IMR-90 (cell line): ENCODE data around the gene CBL. TPM values are rescaled to one million over a fixed set of nuclear protein-coding genes. Genes with fewer than 3 reads are reported as not detected.

Experiments used
- ATAC-seq: fragments of 200-7000 bp; cut with Tn5 transposase; 2 replicates; pipeline ENCODE4 v1.9.1; 2020; ENCODE audit warnings: low read depth, mild to moderate bottlenecking, moderate library complexity
- BruUV-seq: library from RNA; stranded (reverse); fragments of 400-500 nt; replicated peaks from 2 replicates; lab custom pipeline; 2021; lab: Mats Ljungman, UMichigan
- CTCF ChIA-PET: fragments of 300-600 bp; formaldehyde crosslinking; extraction: SDS; loops from one replicate; lab custom pipeline; 2021; ENCODE audit warnings: antibody characterized with exemption; lab: Yijun Ruan, JAX
- POLR2A ChIA-PET: fragments of 300-600 bp; sonication (Branson Sonifier 250); formaldehyde crosslinking; loops from one replicate; lab custom pipeline; 2022; ENCODE audit warnings: antibody characterized with exemption; ENCODE audit not compliant: unreplicated experiment; lab: Charles Lee
- DNase-seq: peaks from one replicate; pipeline ENCODE4 v3.0.0; 2013
- H2AFZ ChIP-seq: replicated peaks from 2 replicates; pipeline ENCODE3; 2013; ENCODE audit warnings: low read length, mild to moderate bottlenecking; ENCODE audit not compliant: poor library complexity
- H2AK5ac ChIP-seq: 2 replicates; pipeline ENCODE4 v1.6.1; 2013; ENCODE audit warnings: low read depth, low read length, inconsistent platforms
- H2AK9ac ChIP-seq: replicated peaks from 2 replicates; pipeline ENCODE3; 2013; ENCODE audit warnings: mild to moderate bottlenecking, low read depth, low read length, moderate library complexity; ENCODE audit not compliant: poor library complexity
- H2BK120ac ChIP-seq: 2 replicates; pipeline ENCODE4 v1.6.1; 2013; ENCODE audit warnings: low read depth, low read length, inconsistent platforms
- H2BK15ac ChIP-seq: 3 replicates; pipeline ENCODE4 v1.6.1; 2013; ENCODE audit warnings: low read depth, low read length, inconsistent platforms
- H2BK20ac ChIP-seq: 2 replicates; pipeline ENCODE4 v1.6.1; 2013; ENCODE audit warnings: low read depth, mild to moderate bottlenecking, inconsistent platforms, low read length, moderate library complexity
- H2BK5ac ChIP-seq: 2 replicates; pipeline ENCODE4 v1.6.1; 2013; ENCODE audit warnings: mild to moderate bottlenecking, low read depth, low read length, inconsistent platforms; ENCODE audit not compliant: poor library complexity, severe bottlenecking
- H3K14ac ChIP-seq: replicated peaks from 2 replicates; pipeline ENCODE4 v1.6.1; 2013; ENCODE audit warnings: low read depth, low read length, inconsistent platforms
- H3K18ac ChIP-seq: 2 replicates; pipeline ENCODE4 v1.6.1; 2013; ENCODE audit warnings: low read depth, low read length, control low read depth
- H3K23ac ChIP-seq: 2 replicates; pipeline ENCODE4 v1.6.1; 2013; ENCODE audit warnings: low read depth, low read length, inconsistent platforms
- H3K27ac ChIP-seq: 2 replicates; pipeline ENCODE4 v1.5.1; 2013; ENCODE audit warnings: mild to moderate bottlenecking, control low read depth, low read length; ENCODE audit not compliant: insufficient read depth
- H3K27me3 ChIP-seq: 2 replicates; pipeline ENCODE4 v1.6.1; 2013; ENCODE audit warnings: low read length; ENCODE audit not compliant: control insufficient read depth, insufficient read depth
- H3K36me3 ChIP-seq: 2 replicates; pipeline ENCODE4 v1.6.1; 2013; ENCODE audit warnings: low read length, mixed read lengths; ENCODE audit not compliant: control insufficient read depth, insufficient read depth
- H3K4ac ChIP-seq: 2 replicates; pipeline ENCODE4 v1.6.1; 2013; ENCODE audit warnings: low read depth, low read length, inconsistent platforms
- H3K4me1 ChIP-seq: 2 replicates; pipeline ENCODE4 v1.6.1; 2013; ENCODE audit warnings: low read length, mixed read lengths; ENCODE audit not compliant: control insufficient read depth, insufficient read depth
- H3K4me2 ChIP-seq: 2 replicates; pipeline ENCODE4 v1.6.1; 2013; ENCODE audit warnings: low read depth, mild to moderate bottlenecking, control low read depth, low read length, moderate library complexity
- H3K4me3 ChIP-seq: 2 replicates; pipeline ENCODE4 v1.5.1; 2013; ENCODE audit warnings: low read depth, mild to moderate bottlenecking, control low read depth, low read length, moderate library complexity; ENCODE audit not compliant: insufficient read depth
- H3K56ac ChIP-seq: 2 replicates; pipeline ENCODE4 v1.6.1; 2013; ENCODE audit warnings: low read length, inconsistent platforms; ENCODE audit not compliant: insufficient read depth; ENCODE audit errors: extremely low read depth
- H3K79me1 ChIP-seq, 2 experiments: 2 replicates each; pipeline ENCODE4 v1.6.1; 2013; ENCODE audit warnings: low read length in 2 of 2, inconsistent platforms in 1 of 2, low read depth in 1 of 2
- H3K9ac ChIP-seq: 2 replicates; pipeline ENCODE4 v1.6.1; 2013; ENCODE audit warnings: low read depth, low read length, control low read depth
- H3K9me1 ChIP-seq: 2 replicates; pipeline ENCODE4 v1.6.1; 2013; ENCODE audit warnings: low read length, inconsistent platforms; ENCODE audit not compliant: insufficient read depth
- H3K9me3 ChIP-seq: 2 replicates; pipeline ENCODE4 v1.6.1; 2013; ENCODE audit warnings: low read length; ENCODE audit not compliant: control insufficient read depth, insufficient read depth
- H4K20me1 ChIP-seq: 2 replicates; pipeline ENCODE4 v1.6.1; 2013; ENCODE audit warnings: low read length, inconsistent platforms; ENCODE audit not compliant: insufficient read depth
- H4K5ac ChIP-seq: 2 replicates; pipeline ENCODE4 v1.6.1; 2013; ENCODE audit warnings: mild to moderate bottlenecking, low read depth, low read length, control low read depth
- H4K8ac ChIP-seq, 2 experiments: 2 replicates each; pipeline ENCODE4 v1.6.1; 2013; ENCODE audit warnings: low read depth in 2 of 2, low read length in 2 of 2, control low read depth in 1 of 2, inconsistent platforms in 1 of 2
- H4K91ac ChIP-seq: 2 replicates; pipeline ENCODE4 v1.6.1; 2013; ENCODE audit warnings: low read depth, low read length, inconsistent platforms; ENCODE audit not compliant: insufficient read depth
- CEBPB ChIP-seq: IDR thresholded peaks from 2 replicates; pipeline ENCODE4 v1.6.1; 2012; ENCODE audit warnings: low read depth, low read length, improper control_type of control experiment
- CTCF ChIP-seq: conservative IDR thresholded peaks from 2 replicates; pipeline ENCODE4 v1.5.1; 2012; ENCODE audit warnings: mild to moderate bottlenecking, low read depth, low read length, improper control_type of control experiment
- MAZ ChIP-seq: IDR thresholded peaks from 2 replicates; pipeline ENCODE4 v1.6.1; 2012; ENCODE audit warnings: low read depth, mild to moderate bottlenecking, low read length, improper control_type of control experiment, moderate library complexity, borderline replicate concordance
- POLR2A ChIP-seq: IDR thresholded peaks from 2 replicates; pipeline ENCODE4 v1.6.1; 2012; ENCODE audit warnings: mild to moderate bottlenecking, low read depth, low read length
- RAD21 ChIP-seq: IDR thresholded peaks from 2 replicates; pipeline ENCODE4 v1.6.1; 2012; ENCODE audit warnings: low read length, improper control_type of control experiment
- RCOR1 ChIP-seq: IDR thresholded peaks from 2 replicates; pipeline ENCODE4 v1.6.1; 2012; ENCODE audit warnings: mild to moderate bottlenecking, low read length, improper control_type of control experiment; ENCODE audit not compliant: insufficient replicate concordance
- SMC3 ChIP-seq: fragments of 150-350 bp; IDR thresholded peaks from 2 replicates; pipeline ENCODE4 v1.6.1; 2016; ENCODE audit warnings: low read depth, mild to moderate bottlenecking, antibody characterized with exemption, low read length, moderate library complexity
- USF2 ChIP-seq: fragments of 150-350 bp; IDR thresholded peaks from 2 replicates; pipeline ENCODE4 v1.6.1; 2017; ENCODE audit warnings: mild to moderate bottlenecking, antibody characterized with exemption, low read length, low read depth
- WGBS, 2 experiments: methylation state at CpG; one replicate each; pipeline versions ENCODE4 v1.1.5 to v1.1.7; 2013; ENCODE audit warnings: missing lambda C conversion rate in 2 of 2; ENCODE audit not compliant: insufficient read length in 1 of 2; ENCODE audit errors: extremely low coverage in 2 of 2; 5-methylcytosine and 5-hydroxymethylcytosine counted together
- dilution Hi-C: fragments of 300-500 bp; cut with HindIII; formaldehyde crosslinking; loops from one replicate; pipeline ENCODE4 v1.14.3; 2018; ENCODE audit warnings: low sequenced_read_pairs; ENCODE audit not compliant: unreplicated experiment
- in situ Hi-C: fragments of 300-500 bp; cut with MboI; formaldehyde crosslinking; loops from 3 replicates; pipeline ENCODE4 v1.14.3; 2019; ENCODE audit warnings: low sequenced_read_pairs, inconsistent platforms, mixed read lengths
- intact Hi-C: fragments of 100-400 bp; cut with micrococcal nuclease; formaldehyde crosslinking; loops from 2 replicates; pipeline ENCODE4 v1.10.0; 2022
- polyA plus RNA-seq, 3 experiments: library from polyadenylated mRNA; depleted of rRNA; stranded (reverse); fragments of >200 nt; gene quantifications; 2 replicates each; pipeline ENCODE4 v1.2.3, GENCODE V29; 2012; ENCODE audit warnings: low replicate concordance in 1 of 3
- total RNA-seq: library from RNA; depleted of rRNA; stranded (reverse); fragments of >200 nt; gene quantifications from 2 replicates; pipeline ENCODE4 v1.2.3, GENCODE V29; 2012

Gene CBL
- total and polyA plus RNA-seq, 2 of the 4 experiments (the other 2 are of a cell fraction), result 6.1 to 11.8 TPM

- peak within 1 kb of the TSS; percentile 98 for H3K14ac ChIP-seq
- peak; percentile 72 for DNase-seq
- peak; percentile 94 for ATAC-seq
- peaks cover 3 to 12% of the 10 kb centered on the region in 2 experiments; a peak in 3 of 4 replicates for H3K79me1 ChIP-seq
- H4K91ac ChIP-seq, result peak within 1 kb of the TSS; percentile 87
- H3K9ac ChIP-seq, result peak within 1 kb of the TSS; percentile 77
- no peaks in the 10 kb centered on the region for H3K27me3 ChIP-seq
- H2BK120ac ChIP-seq, result peak within 1 kb of the TSS; percentile 85
- peak within 1 kb of the TSS; percentile 97 to 100 for H4K8ac ChIP-seq
- in situ Hi-C loops (no loop called here), intact Hi-C loops (loop anchor here (2.0 kb wide), 1 partner anchor 28 kb away; no protein-coding TSS in a partner anchor), dilution Hi-C loops (no loop called here)
- peak within 1 kb of the TSS; percentile 68 for H2BK20ac ChIP-seq
- H3K4me1 ChIP-seq, result peaks cover 6% of the 10 kb centered on the region
- ChIA-PET POLR2A (interaction anchor here (0.5 kb wide), 1 partner anchor 42 kb away, joined by 3 read pairs; no protein-coding TSS in a partner anchor), CTCF (interaction anchor here (0.6 to 1.3 kb wide), 3 partner anchors 9 to 169 kb away, joined by 3 read pairs; no protein-coding TSS in a partner anchor)
- peak within 1 kb of the TSS; percentile 99 for H3K23ac ChIP-seq
- peak within 1 kb of the TSS; percentile 89 for H2AK5ac ChIP-seq
- peaks cover 5% of the 10 kb centered on the region; the same call in 1 of the 2 replicates for H3K9me1 ChIP-seq
- H2AK9ac ChIP-seq, result peak within 1 kb of the TSS; percentile 90
- peak within 1 kb of the TSS; percentile 99 for H3K4ac ChIP-seq
- H3K4me3 ChIP-seq, result peak within 1 kb of the TSS; percentile 59
- H2AFZ ChIP-seq, result peak within 1 kb of the TSS; percentile 100
- no TSS peak for BruUV-seq
- H2BK15ac ChIP-seq, result peak within 1 kb of the TSS; percentile 91; the same call in 1 of the 3 replicates
- H2BK5ac ChIP-seq, result peak within 1 kb of the TSS; percentile 62
- H3K56ac ChIP-seq, result peak within 1 kb of the TSS; percentile 56
- H4K20me1 ChIP-seq, result no peaks in the 10 kb centered on the region
- H3K4me2 ChIP-seq, result peak within 1 kb of the TSS; percentile 85
- peak within 1 kb of the TSS; percentile 85 for H4K5ac ChIP-seq
- peak within 1 kb of the TSS; percentile 19; the same call in 1 of the 2 replicates for H3K18ac ChIP-seq
- 0% methylated on average over 24 of the region's 63 CpGs; no CpG with 5 or more reads in 1 of the 2 experiments for whole genome bisulfite sequencing, 2 experiments
- H3K27ac ChIP-seq, result peak within 1 kb of the TSS; percentile 49
- TF ChIP-seq RCOR1 (peak; percentile 99), USF2 (no peak), RAD21 (peak; percentile 49), POLR2A (peak; percentile 81), MAZ (peak; percentile 90), CEBPB (no peak), SMC3 (peak; percentile 40), CTCF (peak; percentile 79)
- H3K9me3 ChIP-seq, result no peaks in the 10 kb centered on the region
- no peaks in the 10 kb centered on the region; the same call in 1 of the 2 replicates for H3K36me3 ChIP-seq
Measured at GRCh38 chr11:119168471-119169281, 37.5 kb upstream of the CBL start, which contains the start of gene NLRX1. Gene NLRX1 (plus strand): TSS chr11:119168725. CDS start chr11:119171404, 2,679 bp downstream.
